Stimulated activated CD8-positive, alpha-beta memory T cell treated with anti-CD3 and anti-CD28 coated beads, Interleukin-2, amount 100 ng/mL, for 48 hours (primary cell): ENCODE data around the gene QRICH1.
"Not testable (repeated sequence)": the region's sequence is repeated elsewhere in the genome, so short reads cannot be mapped to it uniquely, and the experiment has no call there.

ENCODE experiments used
- DNase-seq, 2 donors: peaks; one replicate each; pipeline ENCODE4 v3.0.0-alpha.2; 2020; ENCODE audit warnings: low read depth in 2 of 2

The QRICH1 gene

GRCh38 chr3:49017229-49017970 lies 76.5 kb downstream of the QRICH1 start:
- DNase-seq, result no peak

- no peak for DNase-seq
Measured at GRCh38 chr3:49016414-49017228, 77.2 kb downstream of the QRICH1 start.

GRCh38 chr3:49015765-49016164 lies 78.1 kb downstream of the QRICH1 start:
- DNase-seq, result no peak

- no peak for DNase-seq
Measured at GRCh38 chr3:49015072-49015471, 78.8 kb downstream of the QRICH1 start.

GRCh38 chr3:49013738-49014660 lies 79.9 kb downstream of the QRICH1 start:
- DNase-seq, result no peak

GRCh38 chr3:49013113-49013737 lies 80.6 kb downstream of the QRICH1 start:
- no peak for DNase-seq

- DNase-seq, result no peak
Measured at GRCh38 chr3:49012441-49013017, 81.3 kb downstream of the QRICH1 start.

- DNase-seq, result no peak
Measured at GRCh38 chr3:49009396-49009795, 84.5 kb downstream of the QRICH1 start.

- not testable (repeated sequence) for DNase-seq
Measured at GRCh38 chr3:49008627-49009026, 85.2 kb downstream of the QRICH1 start.

GRCh38 chr3:49007771-49008528 lies 85.9 kb downstream of the QRICH1 start:
- peak; percentile 86 for DNase-seq

GRCh38 chr3:49007068-49007770 lies 86.7 kb downstream of the QRICH1 start, which contains the start of gene WDR6:
Gene WDR6, plus strand, starts transcription at chr3:49007391. Its CDS starts 41 bp downstream, at chr3:49007432.
- peak; percentile 94 to 96 for DNase-seq

GRCh38 chr3:49006408-49007067 lies 87.3 kb downstream of the QRICH1 start:
- no peak for DNase-seq

- no peak for DNase-seq
Measured at GRCh38 chr3:49005998-49006397, 87.9 kb downstream of the QRICH1 start.

- no peak for DNase-seq
Measured at GRCh38 chr3:49005303-49005680, 88.6 kb downstream of the QRICH1 start.

GRCh38 chr3:49004352-49005302 lies 89.2 kb downstream of the QRICH1 start:
- no peak for DNase-seq

GRCh38 chr3:49001155-49001554 lies 92.7 kb downstream of the QRICH1 start:
- no peak for DNase-seq

GRCh38 chr3:48999085-48999858 lies 94.6 kb downstream of the QRICH1 start:
- DNase-seq, result no peak
